Measurements from ENCODE around the gene XAF1. TPM values are rescaled to one million over a fixed set of nuclear protein-coding genes. Genes with fewer than 3 reads are reported as not detected.
A peak's percentile ranks its signal among the peaks of the same experiment; 100 is the strongest.

Gene XAF1
- polyA plus RNA-seq, 1 donor (not counting 4 experiments of a cell fraction or from before 2014, with no cell fraction given): 10.6 TPM

- H3K79me2 ChIP-seq (ENCODE audit: control insufficient read depth, insufficient read depth, low read length): no peaks in the 10 kb centered on the region
- H3K27me3 ChIP-seq (ENCODE audit: control insufficient read depth, extremely low read depth, insufficient read depth, low read length): peaks cover 6% of the 10 kb centered on the region
- H3K9me1 ChIP-seq (ENCODE audit: control insufficient read depth, extremely low read depth, insufficient read depth, low read length): no peaks in the 10 kb centered on the region
- no peak overlapping the region for H3K27ac ChIP-seq (ENCODE audit: control insufficient read depth, insufficient read depth, low read length)
- dilution Hi-C loops (cut with MboI; ENCODE audit: extremely low pct_ligation_motif_present, low sequenced_read_pairs): no loop called here
- DNase-seq (ENCODE audit: low read depth, low spot score): no peak
- no peaks in the 10 kb centered on the region for H4K20me1 ChIP-seq (ENCODE audit: control insufficient read depth, extremely low read depth, insufficient read depth, low read length)
- no peak overlapping the region for H3K9ac ChIP-seq (ENCODE audit: control insufficient read depth, extremely low read depth, insufficient read depth, low read length)
- peaks cover 23% of the 10 kb centered on the region for H3K4me1 ChIP-seq (ENCODE audit: control insufficient read depth, extremely low read depth, insufficient read depth, low read length)
- no peak for FAIRE-seq
- H3K36me3 ChIP-seq (ENCODE audit: control insufficient read depth in 2 of 2, extremely low read depth in 1 of 2, insufficient read depth in 2 of 2, low read length in 2 of 2): no peaks in the 10 kb centered on the region
- TF ChIP-seq, protein P1, sequence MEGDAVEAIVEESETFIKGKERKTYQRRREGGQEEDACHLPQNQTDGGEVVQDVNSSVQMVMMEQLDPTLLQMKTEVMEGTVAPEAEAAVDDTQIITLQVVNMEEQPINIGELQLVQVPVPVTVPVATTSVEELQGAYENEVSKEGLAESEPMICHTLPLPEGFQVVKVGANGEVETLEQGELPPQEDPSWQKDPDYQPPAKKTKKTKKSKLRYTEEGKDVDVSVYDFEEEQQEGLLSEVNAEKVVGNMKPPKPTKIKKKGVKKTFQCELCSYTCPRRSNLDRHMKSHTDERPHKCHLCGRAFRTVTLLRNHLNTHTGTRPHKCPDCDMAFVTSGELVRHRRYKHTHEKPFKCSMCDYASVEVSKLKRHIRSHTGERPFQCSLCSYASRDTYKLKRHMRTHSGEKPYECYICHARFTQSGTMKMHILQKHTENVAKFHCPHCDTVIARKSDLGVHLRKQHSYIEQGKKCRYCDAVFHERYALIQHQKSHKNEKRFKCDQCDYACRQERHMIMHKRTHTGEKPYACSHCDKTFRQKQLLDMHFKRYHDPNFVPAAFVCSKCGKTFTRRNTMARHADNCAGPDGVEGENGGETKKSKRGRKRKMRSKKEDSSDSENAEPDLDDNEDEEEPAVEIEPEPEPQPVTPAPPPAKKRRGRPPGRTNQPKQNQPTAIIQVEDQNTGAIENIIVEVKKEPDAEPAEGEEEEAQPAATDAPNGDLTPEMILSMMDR (optimal IDR thresholded peaks at IDR 0.05 in 1 of 3, IDR thresholded peaks at IDR 0.05 in 1 of 3, conservative IDR thresholded peaks at IDR 0.05 in 1 of 3; ENCODE audit: extremely low read depth in 1 of 3, insufficient read depth in 2 of 3, low read length in 3 of 3): no peak
- TF ChIP-seq EZH2 (IDR thresholded peaks at IDR 0.05; ENCODE audit: low read length): no peak
- no peak overlapping the region for H3K4me2 ChIP-seq (ENCODE audit: control insufficient read depth, extremely low read depth, insufficient read depth, low read depth, low read length)
- H2AFZ ChIP-seq (ENCODE audit: control insufficient read depth, low read length): no peak overlapping the region
- H3K4me3 ChIP-seq (ENCODE audit: control insufficient read depth in 2 of 3, extremely low read depth in 1 of 3, insufficient read depth in 2 of 3, low read depth in 1 of 3, low read length in 3 of 3): no peak overlapping the region
- no peaks in the 10 kb centered on the region for H3K9me3 ChIP-seq (ENCODE audit: control insufficient read depth, low read depth, low read length)
Observed at GRCh38 chr17:6710317-6710716, 45.5 kb upstream of the XAF1 start.

- Histone ChIP-seq H3K9me3 (ENCODE audit: control insufficient read depth, low read depth, low read length) (no peaks in the 10 kb centered on the region), H3K27me3 (ENCODE audit: control insufficient read depth, extremely low read depth, insufficient read depth, low read length) (peaks cover 6% of the 10 kb centered on the region), H2AFZ (ENCODE audit: control insufficient read depth, low read length) (peak overlapping the region; percentile 71), H3K9me1 (ENCODE audit: control insufficient read depth, extremely low read depth, insufficient read depth, low read length) (no peaks in the 10 kb centered on the region), H3K4me2 (ENCODE audit: control insufficient read depth, extremely low read depth, insufficient read depth, low read depth, low read length) (peak overlapping the region; percentile 22), H3K4me3 (ENCODE audit: control insufficient read depth in 2 of 3, extremely low read depth in 1 of 3, insufficient read depth in 2 of 3, low read depth in 1 of 3, low read length in 3 of 3) (no peak overlapping the region), H4K20me1 (ENCODE audit: control insufficient read depth, extremely low read depth, insufficient read depth, low read length) (no peaks in the 10 kb centered on the region), H3K4me1 (ENCODE audit: control insufficient read depth, extremely low read depth, insufficient read depth, low read length) (peaks cover 23% of the 10 kb centered on the region), H3K36me3 (ENCODE audit: control insufficient read depth in 2 of 2, extremely low read depth in 1 of 2, insufficient read depth in 2 of 2, low read length in 2 of 2) (no peaks in the 10 kb centered on the region), H3K9ac (ENCODE audit: control insufficient read depth, extremely low read depth, insufficient read depth, low read length) (peak overlapping the region; percentile 41), H3K79me2 (ENCODE audit: control insufficient read depth, insufficient read depth, low read length) (no peaks in the 10 kb centered on the region), H3K27ac (ENCODE audit: control insufficient read depth, insufficient read depth, low read length) (no peak overlapping the region)
- TF ChIP-seq, protein P1 (optimal IDR thresholded peaks at IDR 0.05 in 1 of 3, IDR thresholded peaks at IDR 0.05 in 1 of 3, conservative IDR thresholded peaks at IDR 0.05 in 1 of 3; ENCODE audit: extremely low read depth in 1 of 3, insufficient read depth in 2 of 3, low read length in 3 of 3): peak in 1 of 3 experiments; percentile 1
- no peak for TF ChIP-seq EZH2 (IDR thresholded peaks at IDR 0.05; ENCODE audit: low read length)
- FAIRE-seq (peak; percentile 52), DNase-seq (ENCODE audit: low read depth, low spot score) (no peak)
- dilution Hi-C loops (cut with MboI; ENCODE audit: extremely low pct_ligation_motif_present, low sequenced_read_pairs): no loop called here
Observed at GRCh38 chr17:6711081-6711674, 44.7 kb upstream of the XAF1 start.

Data from keratinocyte (primary cell).